ENCODE data around the gene IQSEC1. TPM values are rescaled to one million over a fixed set of nuclear protein-coding genes. Genes with fewer than 3 reads are reported as not detected.

IQSEC1 gene
- total and polyA plus RNA-seq, 7 experiments from 2014 or later = 21.1 to 163 (median 70.2) TPM

- no peaks in the 10 kb centered on the region for H3K9me3 ChIP-seq (ENCODE audit: control insufficient read depth in 2 of 3, low read length in 3 of 3)
- ChIA-PET POLR2A (interaction anchor here (1.4 kb wide), 1 partner anchor 12 kb away, joined by 5 read pairs; no protein-coding TSS in a partner anchor), CTCF (no interaction called here)
- H3K4me3 ChIP-seq (ENCODE audit: low read length) = no peak overlapping the region
- Mint-ChIP-seq H3K9me3 (peaks cover 0 to 1% (median 0%) of the 10 kb centered on the region in 11 donors), H3K4me3 (peak overlapping the region in 3 of 10 donors; percentile 20 to 87 (median 69)), H3K36me3 (peaks cover 0 to 3% (median 0%) of the 10 kb centered on the region in 5 donors), H3K4me1 (peaks cover 41 to 86% (median 60%) of the 10 kb centered on the region in 7 donors), H3K27me3 (peaks cover 0 to 5% (median 0%) of the 10 kb centered on the region in 5 donors), H3K27ac (peak overlapping the region in 4 of 9 donors; percentile 6 to 56 (median 8))
- peaks cover 30 to 53% of the 10 kb centered on the region in 2 donors for H3K4me1 ChIP-seq (ENCODE audit: control insufficient read depth in 2 of 2, insufficient read depth in 2 of 2, low read length in 2 of 2)
- intact Hi-C loops (cut with micrococcal nuclease) = loop anchor here (2.0 to 10.0 kb wide), 5 partner anchors 157 to 1975 kb away; partner anchors contain the start of genes CCDC174 (in 1 of the 2), NR2C2 (in 1 of the 2) and RAF1 (in 1 of the 2)
- peaks cover 0 to 19% (median 0%) of the 10 kb centered on the region in 3 experiments for H3K36me3 ChIP-seq (ENCODE audit: control insufficient read depth in 2 of 3, insufficient read depth in 3 of 3, low read length in 3 of 3)
- DNase-seq (no peak), ATAC-seq (no peak)
- no peak overlapping the region for H3K27ac ChIP-seq (ENCODE audit: low read depth, low read length)
- H3K27me3 ChIP-seq (ENCODE audit: control insufficient read depth in 2 of 2, insufficient read depth in 2 of 2, low read length in 2 of 2) = no peaks in the 10 kb centered on the region
These were observed 103.7 kb downstream of the IQSEC1 start for GRCh38 chr3:12969486-12969885.

- POLR2A ChIA-PET = no interaction called here
- no peaks in the 10 kb centered on the region for H3K9me3 ChIP-seq (ENCODE audit: control insufficient read depth in 2 of 3, low read length in 3 of 3)
- Mint-ChIP-seq H3K4me1 (peaks cover 49 to 86% (median 70%) of the 10 kb centered on the region in 7 donors), H3K4me3 (peak overlapping the region in 9 of 10 donors; percentile 39 to 87 (median 82)), H3K9me3 (peaks cover 0 to 1% (median 0%) of the 10 kb centered on the region in 11 donors), H3K27me3 (peaks cover 0 to 5% (median 0%) of the 10 kb centered on the region in 5 donors), H3K36me3 (peaks cover 0 to 3% (median 0%) of the 10 kb centered on the region in 5 donors), H3K27ac (peak overlapping the region in 5 of 9 donors; percentile 9 to 83 (median 42))
- H3K27ac ChIP-seq (ENCODE audit: low read depth, low read length) = no peak overlapping the region
- peaks cover 0 to 14% (median 0%) of the 10 kb centered on the region in 3 experiments for H3K36me3 ChIP-seq (ENCODE audit: control insufficient read depth in 2 of 3, insufficient read depth in 3 of 3, low read length in 3 of 3)
- H3K4me1 ChIP-seq (ENCODE audit: control insufficient read depth in 2 of 2, insufficient read depth in 2 of 2, low read length in 2 of 2) = peaks cover 39 to 53% of the 10 kb centered on the region in 2 donors
- H3K27me3 ChIP-seq (ENCODE audit: control insufficient read depth in 2 of 2, insufficient read depth in 2 of 2, low read length in 2 of 2) = no peaks in the 10 kb centered on the region
- intact Hi-C loops (cut with micrococcal nuclease) = loop anchor here (2.0 to 10.0 kb wide), 5 partner anchors 156 to 1976 kb away; partner anchors contain the start of genes CCDC174 (in 1 of the 2), NR2C2 (in 1 of the 2) and RAF1 (in 1 of the 2)
- CTCF ChIA-PET = no interaction called here
- H3K4me3 ChIP-seq (ENCODE audit: low read length) = no peak overlapping the region
- DNase-seq = no peak
- ATAC-seq = no peak
These were observed 104.7 kb downstream of the IQSEC1 start for GRCh38 chr3:12968541-12968940.

GRCh38 chr3:12967606-12968351, 105.5 kb downstream of the IQSEC1 start:
- H3K36me3 ChIP-seq (ENCODE audit: control insufficient read depth in 2 of 3, insufficient read depth in 3 of 3, low read length in 3 of 3) = peaks cover 0 to 14% (median 0%) of the 10 kb centered on the region in 3 experiments
- CTCF ChIA-PET = no interaction called here
- Mint-ChIP-seq H3K27me3 (peaks cover 0 to 5% (median 0%) of the 10 kb centered on the region in 5 donors), H3K36me3 (no peaks in the 10 kb centered on the region), H3K4me3 (peak overlapping the region; percentile 74 to 87 (median 86)), H3K4me1 (peaks cover 50 to 86% (median 77%) of the 10 kb centered on the region in 7 donors), H3K27ac (peak overlapping the region in 4 of 9 donors; percentile 9 to 84 (median 60)), H3K9me3 (peaks cover 0 to 1% (median 0%) of the 10 kb centered on the region in 11 donors)
- POLR2A ChIA-PET = interaction anchor here (1.0 to 1.4 kb wide), 4 partner anchors 28 to 512 kb away, joined by 3 to 4 read pairs (median 4); no protein-coding TSS in a partner anchor
- DNase-seq (peak; percentile 71 to 87 (median 83)), ATAC-seq (peak; percentile 99)
- H3K4me1 ChIP-seq (ENCODE audit: control insufficient read depth in 2 of 2, insufficient read depth in 2 of 2, low read length in 2 of 2) = peaks cover 47 to 53% of the 10 kb centered on the region in 2 donors
- peak overlapping the region; percentile 29 for H3K27ac ChIP-seq (ENCODE audit: low read depth, low read length)
- intact Hi-C loops (cut with micrococcal nuclease) = loop anchor here (1.0 to 10.0 kb wide), 12 partner anchors 13 to 1977 kb away; partner anchors contain the start of genes RPL32 (in 2 of the 2), CCDC174 (in 1 of the 2), NR2C2 (in 1 of the 2) and RAF1 (in 1 of the 2)
- H3K9me3 ChIP-seq (ENCODE audit: control insufficient read depth in 2 of 3, low read length in 3 of 3) = no peaks in the 10 kb centered on the region
- peak overlapping the region; percentile 47 for H3K4me3 ChIP-seq (ENCODE audit: low read length)
- H3K27me3 ChIP-seq (ENCODE audit: control insufficient read depth in 2 of 2, insufficient read depth in 2 of 2, low read length in 2 of 2) = no peaks in the 10 kb centered on the region

GRCh38 chr3:12966847-12967605, 106.2 kb downstream of the IQSEC1 start:
- peaks cover 48 to 52% of the 10 kb centered on the region in 2 donors for H3K4me1 ChIP-seq (ENCODE audit: control insufficient read depth in 2 of 2, insufficient read depth in 2 of 2, low read length in 2 of 2)
- H3K36me3 Mint-ChIP-seq = no peaks in the 10 kb centered on the region
- ATAC-seq = no peak
- ChIA-PET POLR2A (interaction anchor here (1.0 to 1.4 kb wide), 4 partner anchors 29 to 512 kb away, joined by 3 to 4 read pairs (median 4); no protein-coding TSS in a partner anchor), CTCF (interaction anchor here (0.8 to 1.2 kb wide), 2 partner anchors 17 to 125 kb away, joined by 3 to 4 read pairs; no protein-coding TSS in a partner anchor)
- no peaks in the 10 kb centered on the region for H3K9me3 ChIP-seq (ENCODE audit: control insufficient read depth in 2 of 3, low read length in 3 of 3)
- H3K4me3 ChIP-seq (ENCODE audit: low read length) = no peak overlapping the region
- DNase-seq = peak in 2 of 9 donors; percentile 27 to 43
- H3K27me3 ChIP-seq (ENCODE audit: control insufficient read depth in 2 of 2, insufficient read depth in 2 of 2, low read length in 2 of 2) = no peaks in the 10 kb centered on the region
- H3K4me3 Mint-ChIP-seq = peak overlapping the region; percentile 63 to 88 (median 82)
- H3K36me3 ChIP-seq (ENCODE audit: control insufficient read depth in 2 of 3, insufficient read depth in 3 of 3, low read length in 3 of 3) = peaks cover 0 to 6% (median 0%) of the 10 kb centered on the region in 3 experiments
- H3K27me3 Mint-ChIP-seq = peaks cover 0 to 5% (median 0%) of the 10 kb centered on the region in 5 donors
- peak overlapping the region; percentile 29 for H3K27ac ChIP-seq (ENCODE audit: low read depth, low read length)
- H3K4me1 Mint-ChIP-seq = peaks cover 51 to 87% (median 82%) of the 10 kb centered on the region in 7 donors
- peaks cover 0 to 1% (median 0%) of the 10 kb centered on the region in 11 donors for H3K9me3 Mint-ChIP-seq
- intact Hi-C loops (cut with micrococcal nuclease) = loop anchor here (1.0 to 10.0 kb wide), 11 partner anchors 14 to 1978 kb away; partner anchors contain the start of genes RPL32 (in 2 of the 2), CCDC174 (in 1 of the 2), NR2C2 (in 1 of the 2) and RAF1 (in 1 of the 2)
- H3K27ac Mint-ChIP-seq = peak overlapping the region in 6 of 9 donors; percentile 23 to 86 (median 66)

GRCh38 chr3:12965999-12966846, 107.0 kb downstream of the IQSEC1 start:
- Mint-ChIP-seq H3K4me1 (peaks cover 58 to 94% (median 88%) of the 10 kb centered on the region in 7 donors), H3K4me3 (peak overlapping the region; percentile 63 to 88 (median 82)), H3K36me3 (no peaks in the 10 kb centered on the region), H3K27ac (peak overlapping the region in 5 of 9 donors; percentile 23 to 86 (median 78)), H3K9me3 (peaks cover 0 to 1% (median 0%) of the 10 kb centered on the region in 11 donors), H3K27me3 (peaks cover 0 to 5% (median 0%) of the 10 kb centered on the region in 5 donors)
- Histone ChIP-seq H3K9me3 (ENCODE audit: control insufficient read depth in 2 of 3, low read length in 3 of 3) (no peaks in the 10 kb centered on the region), H3K4me1 (ENCODE audit: control insufficient read depth in 2 of 2, insufficient read depth in 2 of 2, low read length in 2 of 2) (peaks cover 55 to 59% of the 10 kb centered on the region in 2 donors), H3K27me3 (ENCODE audit: control insufficient read depth in 2 of 2, insufficient read depth in 2 of 2, low read length in 2 of 2) (no peaks in the 10 kb centered on the region), H3K36me3 (ENCODE audit: control insufficient read depth in 2 of 3, insufficient read depth in 3 of 3, low read length in 3 of 3) (peaks cover 0 to 4% (median 0%) of the 10 kb centered on the region in 3 experiments), H3K27ac (ENCODE audit: low read depth, low read length) (no peak overlapping the region), H3K4me3 (ENCODE audit: low read length) (no peak overlapping the region)
- CTCF ChIA-PET = interaction anchor here (0.8 to 1.2 kb wide), 2 partner anchors 18 to 124 kb away, joined by 3 to 4 read pairs; no protein-coding TSS in a partner anchor
- intact Hi-C loops (cut with micrococcal nuclease) = loop anchor here (2.0 to 10.0 kb wide), 6 partner anchors 15 to 1979 kb away; partner anchors contain the start of genes CCDC174 (in 1 of the 2), NR2C2 (in 1 of the 2) and RAF1 (in 1 of the 2)
- POLR2A ChIA-PET = interaction anchor here (0.6 to 1.4 kb wide), 7 partner anchors 22 to 513 kb away, joined by 3 to 4 read pairs (median 4); no protein-coding TSS in a partner anchor
- ATAC-seq = no peak
- no peak for DNase-seq

Measured in naive thymus-derived CD4-positive, alpha-beta T cell (primary cell).